Measurements from ENCODE around the gene VMP1. TPM values are rescaled to one million over a fixed set of nuclear protein-coding genes. Genes with fewer than 3 reads are reported as not detected.

VMP1 gene
- total RNA-seq, 1 experiment from 2014 or later, result 83.1 TPM

GRCh38 chr17:59766491-59766890 is 59.0 kb downstream of the VMP1 start:
- no peak overlapping the region for H2BK120ac ChIP-seq (ENCODE audit: low read depth, low read length, poor library complexity, severe bottlenecking)
- H3K27me3 ChIP-seq (ENCODE audit: insufficient read depth, low read length), result no peaks in the 10 kb centered on the region
- no peaks in the 10 kb centered on the region for H3K23me2 ChIP-seq (ENCODE audit: insufficient read length, low read depth, low read length, poor library complexity, severe bottlenecking)
- no peak overlapping the region for H3K9ac ChIP-seq (ENCODE audit: extremely low read depth, insufficient read length, low read length)
- DNase-seq, result no peak
- H3K27me3 Mint-ChIP-seq (ENCODE audit: low read depth), result no peaks in the 10 kb centered on the region
- H3K14ac ChIP-seq (ENCODE audit: insufficient read depth, low read length), result no peak overlapping the region
- no peak overlapping the region for H2BK12ac ChIP-seq (ENCODE audit: insufficient read length, low read depth, low read length)
- WGBS (ENCODE audit: extremely low coverage, insufficient read length, low lambda C conversion rate), result no CpG with 5 or more reads among the region's 6 CpGs
- no peaks in the 10 kb centered on the region for H3K79me2 ChIP-seq (ENCODE audit: insufficient read depth, low read length)
- H3K4me3 Mint-ChIP-seq, result no peak overlapping the region
- H2BK20ac ChIP-seq (ENCODE audit: low read depth, low read length, poor library complexity, severe bottlenecking), result no peak overlapping the region
- peaks cover 0 to 13% (median 7%) of the 10 kb centered on the region in 3 experiments; a peak in 4 of 7 replicates for H3K36me3 Mint-ChIP-seq (ENCODE audit: insufficient read depth in 1 of 3, low read depth in 3 of 3)
- no peak overlapping the region for H2AFZ ChIP-seq (ENCODE audit: low read length)
- H3K56ac ChIP-seq (ENCODE audit: insufficient read length, low read depth, low read length), result no peak overlapping the region
- H4K5ac ChIP-seq (ENCODE audit: insufficient read length, low read depth, low read length), result no peak overlapping the region
- no peak overlapping the region for H3K27ac ChIP-seq (ENCODE audit: insufficient read length, low read depth, low read length)
- H3K9me3 Mint-ChIP-seq, result no peaks in the 10 kb centered on the region
- H3K4me2 ChIP-seq (ENCODE audit: insufficient read depth, insufficient read length, low read length), result no peak overlapping the region
- H3K4ac ChIP-seq (ENCODE audit: low read depth, low read length), result no peak overlapping the region
- peaks cover 8 to 13% of the 10 kb centered on the region in 2 experiments for H3K4me1 Mint-ChIP-seq
- no peak overlapping the region for H2AK5ac ChIP-seq (ENCODE audit: insufficient read length, low read length)
- no peak overlapping the region for H4K91ac ChIP-seq (ENCODE audit: insufficient read length, low read depth, low read length)
- no peak overlapping the region for H3T11ph ChIP-seq (ENCODE audit: low read length)
- no peak overlapping the region for H3K27ac Mint-ChIP-seq
- no peaks in the 10 kb centered on the region for H3K79me1 ChIP-seq (ENCODE audit: insufficient read depth, low read depth, low read length, poor library complexity, severe bottlenecking)
- H2BK15ac ChIP-seq (ENCODE audit: low read depth, low read length), result no peak overlapping the region
- H2BK5ac ChIP-seq (ENCODE audit: insufficient read length, low read length), result no peak overlapping the region
- H3K18ac ChIP-seq (ENCODE audit: insufficient read length, low read depth, low read length), result no peak overlapping the region
- H4K8ac ChIP-seq (replicated peaks; ENCODE audit: insufficient read length, low read depth, low read length), result no peak overlapping the region
- peaks cover 1% of the 10 kb centered on the region for H3K4me1 ChIP-seq (ENCODE audit: insufficient read depth, low read length)
- no peaks in the 10 kb centered on the region for H4K20me1 ChIP-seq (ENCODE audit: control insufficient read depth, insufficient read depth, insufficient read length)
- no peaks in the 10 kb centered on the region for H3K9me3 ChIP-seq (ENCODE audit: control insufficient read depth, low read depth, low read length)
- no peak overlapping the region for H3K23ac ChIP-seq (ENCODE audit: insufficient read length, low read depth, low read length)
- no peak for TF ChIP-seq CTCF (conservative IDR thresholded peaks at IDR 0.05)

Measured in H9 (cell line).